Right atrium auricular region (tissue), 2 donors: ENCODE measurements around the gene DPM2. TPM values are rescaled to one million over a fixed set of nuclear protein-coding genes. Genes with fewer than 3 reads are reported as not detected.

Source experiments
- DNase-seq: peaks from one replicate; pipeline ENCODE4 v3.0.0-alpha.2; 2019; ENCODE audit warnings: low spot score
- H3K27ac ChIP-seq, 2 donors: fragments of 200-600 bp; sonication (generic); 1 replicate in 1 of 2; 2 replicates in 1 of 2; pipeline ENCODE4 v1.5.1; 2016 to 2019
- H3K27me3 ChIP-seq, 2 donors: fragments of 200-600 bp; sonication (generic); one replicate each; pipeline versions ENCODE4 v1.5.1 to v1.6.0; 2017 to 2019
- H3K36me3 ChIP-seq: fragments of 200-600 bp; sonication (generic); one replicate; pipeline ENCODE4 v1.5.1; 2016
- H3K4me1 ChIP-seq, 2 donors: fragments of 200-600 bp; sonication (generic); one replicate each; pipeline versions ENCODE4 v1.5.1 to v1.6.0; 2017 to 2019
- H3K4me3 ChIP-seq, 2 donors: fragments of 200-600 bp; sonication (generic); 1 replicate in 1 of 2; 2 replicates in 1 of 2; pipeline ENCODE4 v1.5.1; 2017 to 2019; ENCODE audit warnings: mild to moderate bottlenecking in 1 of 2, moderate library complexity in 1 of 2
- H3K9me3 ChIP-seq, 2 donors: fragments of 200-600 bp; sonication (generic); one replicate each; pipeline ENCODE4 v1.5.1; 2019
- CTCF ChIP-seq, 2 donors: fragments of 200-600 bp; sonication (generic); IDR thresholded peaks; one replicate each; pipeline ENCODE4 v1.5.1; 2019; ENCODE audit warnings: antibody characterized with exemption in 2 of 2
- total RNA-seq, 2 donors: library from RNA; depleted of rRNA; stranded (reverse); fragments of >200 nt; gene quantifications; one replicate each; pipeline ENCODE4 v1.1.0, GENCODE V29; 2016

Gene DPM2
- total RNA-seq = 10 to 100 TPM in 1 of 2 donors, 1 to 10 TPM in 1; 4.7 to 11.4 TPM

GRCh38 chr9:127937388-127938297 is at the start of gene DPM2:
Gene DPM2 (minus strand): TSS chr9:127937854. CDS start chr9:127937820, 34 bp downstream.
- DNase-seq = peak; percentile 78
- Histone ChIP-seq H3K27me3 (no peaks in the 10 kb centered on the region), H3K9me3 (no peaks in the 10 kb centered on the region), H3K36me3 (peaks cover 4% of the 10 kb centered on the region), H3K4me1 (peaks cover 0 to 40% of the 10 kb centered on the region in 2 donors), H3K27ac (peak within 1 kb of the TSS; percentile 67 to 75), H3K4me3 (peak within 1 kb of the TSS; percentile 63 to 83)
- TF ChIP-seq CTCF (IDR thresholded peaks at IDR 0.05) = no peak

- Histone ChIP-seq H3K9me3 (no peaks in the 10 kb centered on the region), H3K36me3 (no peaks in the 10 kb centered on the region), H3K4me1 (peaks cover 0 to 3% of the 10 kb centered on the region in 2 donors), H3K27me3 (no peaks in the 10 kb centered on the region), H3K4me3 (no peak overlapping the region), H3K27ac (peak overlapping the region; percentile 48 to 56)
- DNase-seq = no peak
- TF ChIP-seq CTCF (IDR thresholded peaks at IDR 0.05) = no peak
Observed at GRCh38 chr9:127987103-127987614, 49.5 kb upstream of the DPM2 start.

GRCh38 chr9:127985011-127985410 is 47.4 kb upstream of the DPM2 start:
- no peak for DNase-seq
- H3K4me1 ChIP-seq = peaks cover 0 to 15% of the 10 kb centered on the region in 2 donors
- H3K36me3 ChIP-seq = no peaks in the 10 kb centered on the region
- H3K27me3 ChIP-seq = no peaks in the 10 kb centered on the region
- H3K4me3 ChIP-seq = no peak overlapping the region
- TF ChIP-seq CTCF (IDR thresholded peaks at IDR 0.05) = no peak
- H3K9me3 ChIP-seq = no peaks in the 10 kb centered on the region
- no peak overlapping the region for H3K27ac ChIP-seq

GRCh38 chr9:127983847-127984289 is 46.2 kb upstream of the DPM2 start:
- DNase-seq = no peak
- Histone ChIP-seq H3K4me1 (peaks cover 0 to 26% of the 10 kb centered on the region in 2 donors), H3K36me3 (no peaks in the 10 kb centered on the region), H3K9me3 (no peaks in the 10 kb centered on the region), H3K4me3 (no peak overlapping the region), H3K27me3 (no peaks in the 10 kb centered on the region), H3K27ac (peak overlapping the region; percentile 5 to 16)
- TF ChIP-seq CTCF (IDR thresholded peaks at IDR 0.05) = no peak

GRCh38 chr9:127982912-127983311 is 45.3 kb upstream of the DPM2 start:
- no peaks in the 10 kb centered on the region for H3K27me3 ChIP-seq
- peaks cover 0 to 36% of the 10 kb centered on the region in 2 donors for H3K4me1 ChIP-seq
- TF ChIP-seq CTCF (IDR thresholded peaks at IDR 0.05) = no peak
- peak overlapping the region in 1 of 2 donors; percentile 35 for H3K27ac ChIP-seq
- H3K9me3 ChIP-seq = no peaks in the 10 kb centered on the region
- H3K4me3 ChIP-seq = no peak overlapping the region
- no peak for DNase-seq
- H3K36me3 ChIP-seq = no peaks in the 10 kb centered on the region
